HFFc6 (cell line): ENCODE measurements around the gene CD46. TPM values are rescaled to one million over a fixed set of nuclear protein-coding genes. Genes with fewer than 3 reads are reported as not detected.

Source experiments
- DNase-seq: peaks from one replicate; pipeline ENCODE4 v3.0.0-alpha.2; 2018
- H3K27ac Mint-ChIP-seq: 2 replicates; pipeline ENCODE4 v1.8.0; 2020; ENCODE audit warnings: mild to moderate bottlenecking, mixed read lengths
- H3K27me3 Mint-ChIP-seq: 2 replicates; pipeline ENCODE4 v1.8.0; 2021; ENCODE audit warnings: mild to moderate bottlenecking, moderate library complexity, mixed read lengths; ENCODE audit not compliant: insufficient read depth
- H3K36me3 Mint-ChIP-seq: 2 replicates; pipeline ENCODE4 v1.8.0; 2021; ENCODE audit warnings: low read depth, mixed read lengths
- H3K4me1 Mint-ChIP-seq: 2 replicates; pipeline ENCODE4 v1.8.0; 2020; ENCODE audit warnings: low read depth, mixed read lengths
- H3K4me3 Mint-ChIP-seq: 2 replicates; pipeline ENCODE4 v1.8.0; 2020; ENCODE audit warnings: mild to moderate bottlenecking, moderate library complexity, mixed read lengths
- H3K9me3 Mint-ChIP-seq: 2 replicates; pipeline ENCODE4 v1.8.0; 2020; ENCODE audit warnings: mild to moderate bottlenecking, mixed read lengths
- total RNA-seq, 6 experiments: library from RNA; stranded (reverse); fragmentation: NEBNext Ultra II Directional; extraction: Animal tissue kit (Norgen Biotek cat#: 25700); gene quantifications; 2 replicates in 1 of 6; 3 replicates in 5 of 6; pipeline ENCODE4 v1.2.3, GENCODE V29; 2021
- TF ChIP-seq, protein P1 (sequence below): fragments of 200-600 bp; sonication (generic); IDR thresholded peaks from 2 replicates; pipeline ENCODE4 v1.5.0; 2021; ENCODE audit warnings: antibody characterized with exemption, mild to moderate bottlenecking

The CD46 gene
- total RNA-seq, 6 experiments from 2014 or later: 134 to 152 (median 142) TPM

DNA sequence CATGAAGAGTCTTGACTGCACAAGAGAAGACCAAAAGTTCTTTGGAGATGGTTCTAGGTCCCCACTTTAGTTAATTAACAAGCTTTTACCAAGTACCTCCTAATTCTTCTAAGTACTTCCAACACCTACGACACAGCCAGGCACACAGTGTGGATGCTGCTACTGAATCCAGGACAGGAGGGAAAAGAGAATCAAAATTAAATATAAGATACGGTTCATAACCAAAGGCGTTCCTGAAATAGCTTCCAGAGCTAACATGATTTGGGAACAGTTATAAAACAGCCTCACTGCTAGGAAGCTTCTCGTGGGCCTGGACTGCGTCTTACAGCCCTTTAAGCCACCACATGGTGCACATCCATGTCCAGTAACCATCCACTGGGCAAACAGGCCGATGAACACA is 84.1 kb downstream of the CD46 start:
- Mint-ChIP-seq H3K9me3 (no peaks in the 10 kb centered on the region), H3K27ac (no peak overlapping the region), H3K4me1 (peaks cover 31% of the 10 kb centered on the region), H3K27me3 (no peaks in the 10 kb centered on the region; the same call in 1 of the 2 replicates), H3K4me3 (no peak overlapping the region), H3K36me3 (peaks cover 16% of the 10 kb centered on the region)
- TF ChIP-seq, protein P1, sequence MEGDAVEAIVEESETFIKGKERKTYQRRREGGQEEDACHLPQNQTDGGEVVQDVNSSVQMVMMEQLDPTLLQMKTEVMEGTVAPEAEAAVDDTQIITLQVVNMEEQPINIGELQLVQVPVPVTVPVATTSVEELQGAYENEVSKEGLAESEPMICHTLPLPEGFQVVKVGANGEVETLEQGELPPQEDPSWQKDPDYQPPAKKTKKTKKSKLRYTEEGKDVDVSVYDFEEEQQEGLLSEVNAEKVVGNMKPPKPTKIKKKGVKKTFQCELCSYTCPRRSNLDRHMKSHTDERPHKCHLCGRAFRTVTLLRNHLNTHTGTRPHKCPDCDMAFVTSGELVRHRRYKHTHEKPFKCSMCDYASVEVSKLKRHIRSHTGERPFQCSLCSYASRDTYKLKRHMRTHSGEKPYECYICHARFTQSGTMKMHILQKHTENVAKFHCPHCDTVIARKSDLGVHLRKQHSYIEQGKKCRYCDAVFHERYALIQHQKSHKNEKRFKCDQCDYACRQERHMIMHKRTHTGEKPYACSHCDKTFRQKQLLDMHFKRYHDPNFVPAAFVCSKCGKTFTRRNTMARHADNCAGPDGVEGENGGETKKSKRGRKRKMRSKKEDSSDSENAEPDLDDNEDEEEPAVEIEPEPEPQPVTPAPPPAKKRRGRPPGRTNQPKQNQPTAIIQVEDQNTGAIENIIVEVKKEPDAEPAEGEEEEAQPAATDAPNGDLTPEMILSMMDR: no peak
- no peak for DNase-seq

DNA sequence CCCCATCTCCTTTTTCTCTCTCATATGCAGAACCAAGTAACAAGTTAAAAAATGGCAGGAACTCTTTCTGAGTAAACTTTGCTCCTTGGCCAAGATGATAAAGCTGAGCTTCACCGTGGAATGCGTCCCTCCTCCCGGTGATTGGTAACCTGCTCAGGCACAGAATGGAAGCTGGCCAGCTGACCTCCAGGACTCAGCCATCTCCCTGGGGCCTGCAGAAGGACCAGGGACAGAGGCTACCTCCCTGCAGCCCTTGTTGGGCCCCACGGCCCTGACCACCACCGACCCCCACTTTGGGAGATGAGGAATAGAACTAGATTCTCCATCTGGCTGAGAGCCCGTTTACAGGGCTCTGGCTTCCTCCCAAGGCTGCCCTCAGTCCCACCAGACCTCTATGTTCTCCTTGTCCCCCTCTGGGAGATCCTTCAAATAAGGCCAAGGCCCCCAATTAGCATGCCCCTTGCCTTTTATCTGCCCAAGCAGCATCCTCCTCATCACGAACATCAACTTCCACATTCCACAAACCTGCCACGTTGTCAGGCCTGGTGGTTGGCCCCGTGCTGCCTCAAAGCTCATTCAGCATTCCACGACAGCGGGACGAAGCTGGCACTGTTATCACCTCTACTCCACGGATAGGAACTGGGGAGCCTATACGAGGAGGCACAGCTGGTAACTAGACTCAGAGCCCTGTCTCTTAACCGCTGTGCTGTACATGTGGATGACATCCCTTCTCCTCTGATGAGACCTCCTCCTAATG is 84.9 kb downstream of the CD46 start:
- peaks cover 31% of the 10 kb centered on the region for H3K4me1 Mint-ChIP-seq

DNA sequence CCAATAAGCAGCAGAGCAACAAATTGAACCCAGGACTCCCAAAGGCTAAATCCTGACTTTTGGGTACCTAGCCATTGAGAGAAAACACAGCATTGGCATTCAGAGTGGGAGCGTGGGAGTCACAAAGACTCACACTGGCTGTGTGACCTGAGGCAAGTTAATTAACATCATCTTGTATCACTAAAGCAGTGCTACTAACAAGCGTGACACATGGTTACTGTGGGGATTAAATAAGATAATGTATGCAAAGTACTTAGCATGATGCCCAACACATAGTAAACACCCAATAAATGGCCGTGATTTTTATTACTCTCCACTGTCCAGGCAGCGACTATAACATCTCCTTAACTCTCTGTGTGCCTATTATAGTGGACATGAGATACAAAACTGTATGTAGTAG is 85.8 kb downstream of the CD46 start:
- Mint-ChIP-seq H3K36me3 (peaks cover 16% of the 10 kb centered on the region), H3K4me3 (no peak overlapping the region), H3K27me3 (no peaks in the 10 kb centered on the region; the same call in 1 of the 2 replicates), H3K27ac (peak overlapping the region; percentile 80), H3K9me3 (no peaks in the 10 kb centered on the region), H3K4me1 (peaks cover 31% of the 10 kb centered on the region)
- TF ChIP-seq, protein P1: no peak
- no peak for DNase-seq

More for the DNA sequence above, 84.9 kb downstream of the CD46 start:
- TF ChIP-seq, protein P1: no peak
- no peak for DNase-seq
- Mint-ChIP-seq H3K27ac (0 out of 2 replicates have a peak overlapping the region, but pooled peaks have one; percentile 31), H3K36me3 (peaks cover 16% of the 10 kb centered on the region), H3K27me3 (no peaks in the 10 kb centered on the region; the same call in 1 of the 2 replicates), H3K4me3 (no peak overlapping the region), H3K9me3 (no peaks in the 10 kb centered on the region)

DNA sequence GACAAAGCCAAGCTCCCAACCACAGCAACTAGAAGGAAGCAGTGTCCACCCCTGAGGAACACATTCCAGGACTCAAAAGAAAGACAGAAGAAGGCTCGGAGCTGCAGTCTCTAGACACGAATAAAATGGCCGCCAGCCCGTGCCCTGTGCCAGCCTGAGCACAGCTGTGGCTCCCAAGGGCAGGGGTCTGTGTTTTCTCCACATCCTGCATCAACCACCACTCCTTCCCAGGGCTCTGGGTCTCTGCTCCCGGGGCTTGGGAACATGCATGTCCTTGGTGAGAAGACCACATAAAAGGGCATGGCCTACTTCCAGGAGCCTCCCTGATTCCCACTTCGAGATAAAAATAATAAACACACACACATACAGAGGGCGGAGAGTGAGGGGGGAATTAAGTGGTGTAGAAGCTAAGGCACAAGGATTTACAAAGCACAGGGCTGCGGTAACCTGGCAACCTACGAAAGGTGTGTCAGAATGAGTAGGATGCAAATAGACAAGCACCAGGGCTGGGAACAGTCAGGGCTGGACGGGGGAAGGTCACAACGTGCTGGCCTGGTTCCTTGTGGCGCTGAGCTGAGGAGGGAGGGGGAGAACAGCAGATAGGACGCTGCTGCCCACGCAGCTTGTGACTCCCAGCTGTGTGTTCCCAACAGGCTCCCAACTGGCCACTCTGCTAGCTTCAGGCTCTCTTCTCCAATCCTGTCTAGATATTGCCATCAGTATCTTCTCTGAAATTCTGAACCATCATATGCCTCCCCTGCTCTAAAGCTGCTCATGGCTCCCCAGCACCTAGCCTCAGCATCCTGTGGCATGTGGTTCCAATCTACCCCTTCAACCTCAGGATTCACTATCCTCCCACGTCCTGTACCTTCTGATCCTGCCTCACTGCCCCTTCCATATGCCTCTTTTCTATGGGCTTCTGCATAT is 86.6 kb downstream of the CD46 start:
- peaks cover 31% of the 10 kb centered on the region for H3K4me1 Mint-ChIP-seq
- no peak overlapping the region for H3K4me3 Mint-ChIP-seq
- TF ChIP-seq, protein P1: no peak
- H3K27ac Mint-ChIP-seq: peak overlapping the region; percentile 80
- H3K27me3 Mint-ChIP-seq: no peaks in the 10 kb centered on the region; the same call in 1 of the 2 replicates
- peaks cover 18% of the 10 kb centered on the region for H3K36me3 Mint-ChIP-seq
- H3K9me3 Mint-ChIP-seq: no peaks in the 10 kb centered on the region
- peak; percentile 39 for DNase-seq

GRCh38 chr1:207839083-207839413 is 87.2 kb downstream of the CD46 start:
- Mint-ChIP-seq H3K27me3 (no peaks in the 10 kb centered on the region; the same call in 1 of the 2 replicates), H3K36me3 (peaks cover 23% of the 10 kb centered on the region), H3K9me3 (no peaks in the 10 kb centered on the region), H3K27ac (peak overlapping the region; percentile 80; the same call in 1 of the 2 replicates), H3K4me3 (no peak overlapping the region), H3K4me1 (peaks cover 31% of the 10 kb centered on the region)
- TF ChIP-seq, protein P1: no peak
- DNase-seq: no peak
